Activated naive CD4-positive, alpha-beta T cell treated with anti-CD3 and anti-CD28 coated beads, Interleukin-2, amount 10 ng/mL, durations not matched to agents 7 days and 5 days (primary cell): ENCODE data around the gene TSEN54.

Experiments
- CTCF ChIA-PET: fragments of 350-600 bp; sonication (Branson Sonifier 250); formaldehyde crosslinking; loops from one replicate; lab custom pipeline; 2021; ENCODE audit warnings: antibody characterized with exemption; lab: Charles Lee
- DNase-seq: peaks from one replicate; pipeline ENCODE4 v3.0.0-alpha.2; 2020
- H3K27ac Mint-ChIP-seq: one replicate; pipeline ENCODE4 v1.8.0; 2021; ENCODE audit warnings: mild to moderate bottlenecking, moderate library complexity, mixed read lengths
- H3K27me3 Mint-ChIP-seq: one replicate; pipeline ENCODE4 v1.8.0; 2021; ENCODE audit warnings: mild to moderate bottlenecking, mixed read lengths
- H3K36me3 Mint-ChIP-seq: one replicate; pipeline ENCODE4 v1.8.0; 2021; ENCODE audit warnings: mixed read lengths
- H3K4me1 Mint-ChIP-seq: one replicate; pipeline ENCODE4 v1.8.0; 2021; ENCODE audit warnings: mixed read lengths
- H3K4me3 Mint-ChIP-seq: one replicate; pipeline ENCODE4 v1.8.0; 2021; ENCODE audit warnings: mild to moderate bottlenecking, moderate library complexity, mixed read lengths
- H3K9me3 Mint-ChIP-seq: one replicate; pipeline ENCODE4 v1.8.0; 2021; ENCODE audit warnings: mixed read lengths

Gene TSEN54

DNA sequence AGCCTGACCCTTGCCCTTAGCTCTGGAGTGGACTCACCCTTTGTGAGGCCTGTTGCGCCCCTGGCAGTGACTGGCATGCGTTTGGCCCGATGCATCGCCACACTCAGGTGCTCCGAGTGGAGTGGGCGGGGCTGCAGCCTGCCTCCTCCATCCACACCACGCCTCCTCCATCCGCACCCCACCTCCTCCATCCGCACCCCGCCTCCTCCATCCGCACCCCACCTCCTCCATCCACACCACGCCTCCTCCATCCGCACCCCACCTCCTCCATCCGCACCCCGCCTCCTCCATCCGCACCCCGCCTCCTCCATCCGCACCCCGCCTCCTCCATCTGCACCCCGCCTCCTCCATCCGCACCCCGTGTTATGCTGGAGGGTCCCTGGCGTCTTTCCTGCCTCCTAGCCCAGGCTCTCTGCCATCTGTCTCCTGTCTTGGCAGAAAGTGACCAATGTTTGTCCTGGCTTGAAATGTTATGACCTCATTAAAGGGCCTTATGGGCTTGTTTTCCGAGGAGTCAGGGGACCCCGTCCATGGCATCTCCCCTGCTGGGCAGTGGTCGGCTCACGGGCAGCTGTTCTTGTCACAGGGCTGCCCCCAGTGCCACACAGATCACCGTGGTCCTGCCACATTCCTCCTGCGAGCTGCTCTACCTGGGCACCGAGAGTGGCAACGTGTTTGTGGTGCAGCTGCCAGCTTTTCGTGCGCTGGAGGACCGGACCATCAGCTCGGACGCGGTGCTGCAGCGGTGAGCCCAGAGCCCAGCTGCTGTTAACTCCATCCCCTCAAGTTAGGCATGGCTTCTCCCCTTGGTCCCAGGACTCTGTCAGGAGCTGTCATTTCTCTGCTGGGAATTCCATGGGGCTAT lies 42.6 kb downstream of the TSEN54 start:
- no peaks in the 10 kb centered on the region for H3K9me3 Mint-ChIP-seq
- no peak overlapping the region for H3K4me3 Mint-ChIP-seq
- CTCF ChIA-PET, result no interaction called here
- no peak overlapping the region for H3K27ac Mint-ChIP-seq
- H3K27me3 Mint-ChIP-seq, result no peaks in the 10 kb centered on the region
- no peaks in the 10 kb centered on the region for H3K36me3 Mint-ChIP-seq
- H3K4me1 Mint-ChIP-seq, result no peaks in the 10 kb centered on the region
- DNase-seq, result no peak

DNA sequence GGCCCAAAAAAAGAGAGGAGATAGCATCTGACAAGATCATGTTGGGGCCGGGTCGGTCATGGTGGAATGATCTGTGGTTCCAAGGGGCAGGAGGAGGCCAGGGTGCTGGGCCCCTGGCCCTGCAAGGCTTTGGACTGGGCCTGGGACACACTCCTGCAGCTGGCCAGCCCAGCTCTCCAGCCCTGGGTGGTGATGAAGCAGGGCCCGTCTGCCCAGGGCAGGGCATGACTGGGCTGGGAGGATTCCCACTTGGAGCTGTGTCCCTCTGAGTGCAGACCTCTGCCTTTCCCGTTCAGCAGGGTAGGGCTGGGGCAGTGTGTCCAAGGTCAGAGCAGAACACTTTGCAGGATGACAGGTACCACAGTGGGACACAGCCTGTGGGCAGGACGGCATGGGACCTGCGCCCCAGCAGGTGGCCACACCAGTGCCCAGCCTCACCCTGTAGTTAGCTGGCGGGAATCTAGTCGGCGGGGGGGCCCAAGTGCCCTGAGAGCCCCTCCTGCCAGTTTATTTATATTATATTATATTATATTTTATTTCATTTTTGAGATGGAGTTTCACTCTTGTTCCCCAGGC lies 43.7 kb downstream of the TSEN54 start:
- no peaks in the 10 kb centered on the region for H3K4me1 Mint-ChIP-seq
- CTCF ChIA-PET, result interaction anchor here (1.3 kb wide), 1 partner anchor 20 kb away, joined by 3 read pairs; no protein-coding TSS in a partner anchor
- no peak overlapping the region for H3K4me3 Mint-ChIP-seq
- no peaks in the 10 kb centered on the region for H3K36me3 Mint-ChIP-seq
- no peaks in the 10 kb centered on the region for H3K9me3 Mint-ChIP-seq
- H3K27me3 Mint-ChIP-seq, result no peaks in the 10 kb centered on the region
- no peak overlapping the region for H3K27ac Mint-ChIP-seq
- DNase-seq, result no peak

- no peaks in the 10 kb centered on the region for H3K9me3 Mint-ChIP-seq
- no peak for DNase-seq
- H3K36me3 Mint-ChIP-seq, result no peaks in the 10 kb centered on the region
- CTCF ChIA-PET, result interaction anchor here (1.3 kb wide), 1 partner anchor 39 kb away, joined by 6 read pairs; no protein-coding TSS in a partner anchor
- no peaks in the 10 kb centered on the region for H3K4me1 Mint-ChIP-seq
- H3K4me3 Mint-ChIP-seq, result no peak overlapping the region
- H3K27ac Mint-ChIP-seq, result peak overlapping the region; percentile 65
- no peaks in the 10 kb centered on the region for H3K27me3 Mint-ChIP-seq
Observed at GRCh38 chr17:75561927-75562603, 45.7 kb downstream of the TSEN54 start.

- Mint-ChIP-seq H3K36me3 (no peaks in the 10 kb centered on the region), H3K4me1 (no peaks in the 10 kb centered on the region), H3K4me3 (no peak overlapping the region), H3K9me3 (no peaks in the 10 kb centered on the region), H3K27me3 (no peaks in the 10 kb centered on the region), H3K27ac (no peak overlapping the region)
- no peak for DNase-seq
- CTCF ChIA-PET, result no interaction called here
Observed at GRCh38 chr17:75563063-75563758, 46.9 kb downstream of the TSEN54 start.

DNA sequence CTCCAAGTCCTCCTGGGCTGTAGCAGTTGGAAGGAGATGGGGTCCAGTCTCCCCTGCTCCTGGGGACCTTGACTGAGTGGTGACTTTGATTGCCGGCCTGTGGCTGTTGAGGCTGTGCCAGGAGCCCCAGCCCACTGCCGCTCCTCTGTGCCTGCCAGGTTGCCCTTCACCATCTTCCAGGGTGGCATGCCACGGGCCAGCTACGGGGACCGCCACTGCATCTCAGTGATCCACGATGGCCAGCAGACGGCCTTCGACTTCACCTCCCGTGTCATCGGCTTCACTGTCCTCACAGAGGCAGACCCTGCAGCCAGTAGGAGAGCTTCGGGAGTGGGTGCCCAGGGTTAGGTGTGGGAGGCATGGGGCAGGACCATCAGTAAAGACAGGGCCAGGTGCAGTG lies 47.9 kb downstream of the TSEN54 start:
- Mint-ChIP-seq H3K27me3 (no peaks in the 10 kb centered on the region), H3K9me3 (no peaks in the 10 kb centered on the region), H3K36me3 (no peaks in the 10 kb centered on the region), H3K4me1 (no peaks in the 10 kb centered on the region), H3K27ac (no peak overlapping the region), H3K4me3 (no peak overlapping the region)
- no peak for DNase-seq
- CTCF ChIA-PET, result no interaction called here

DNA sequence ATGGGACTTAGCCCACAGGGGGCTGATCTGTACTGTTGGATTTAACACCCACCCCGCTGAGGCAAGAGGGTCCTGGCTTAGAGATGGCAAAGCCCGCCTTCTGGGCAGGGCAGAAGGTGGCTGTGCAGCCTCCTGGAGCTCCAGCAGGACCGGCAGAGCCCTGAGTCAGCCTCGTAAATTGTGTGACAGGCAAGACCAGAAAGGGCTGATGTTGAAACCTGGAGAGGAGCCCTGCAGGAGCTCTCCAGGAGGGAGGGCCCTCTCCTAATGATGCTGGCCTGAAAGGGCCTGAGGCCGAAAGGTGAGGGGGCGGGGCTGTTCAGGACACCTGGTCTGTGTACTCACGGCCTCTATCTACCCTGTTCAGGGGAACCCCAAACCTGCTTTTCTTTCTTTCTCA lies 48.7 kb downstream of the TSEN54 start:
- Mint-ChIP-seq H3K27ac (no peak overlapping the region), H3K27me3 (no peaks in the 10 kb centered on the region), H3K9me3 (no peaks in the 10 kb centered on the region), H3K36me3 (no peaks in the 10 kb centered on the region), H3K4me3 (no peak overlapping the region), H3K4me1 (no peaks in the 10 kb centered on the region)
- DNase-seq, result no peak
- CTCF ChIA-PET, result no interaction called here

GRCh38 chr17:75565618-75566017 lies 49.3 kb downstream of the TSEN54 start:
- H3K27me3 Mint-ChIP-seq, result no peaks in the 10 kb centered on the region
- CTCF ChIA-PET, result no interaction called here
- no peak overlapping the region for H3K4me3 Mint-ChIP-seq
- no peaks in the 10 kb centered on the region for H3K36me3 Mint-ChIP-seq
- DNase-seq, result no peak
- H3K27ac Mint-ChIP-seq, result no peak overlapping the region
- no peaks in the 10 kb centered on the region for H3K9me3 Mint-ChIP-seq
- no peaks in the 10 kb centered on the region for H3K4me1 Mint-ChIP-seq

- no peak overlapping the region for H3K4me3 Mint-ChIP-seq
- peaks cover 3% of the 10 kb centered on the region for H3K4me1 Mint-ChIP-seq
- no peak overlapping the region for H3K27ac Mint-ChIP-seq
- H3K36me3 Mint-ChIP-seq, result no peaks in the 10 kb centered on the region
- CTCF ChIA-PET, result no interaction called here
- H3K27me3 Mint-ChIP-seq, result no peaks in the 10 kb centered on the region
- H3K9me3 Mint-ChIP-seq, result no peaks in the 10 kb centered on the region
- DNase-seq, result no peak
Observed at GRCh38 chr17:75566416-75566815, 50.1 kb downstream of the TSEN54 start.

- Mint-ChIP-seq H3K4me1 (peaks cover 3% of the 10 kb centered on the region), H3K27ac (no peak overlapping the region), H3K27me3 (no peaks in the 10 kb centered on the region), H3K4me3 (no peak overlapping the region), H3K9me3 (no peaks in the 10 kb centered on the region), H3K36me3 (no peaks in the 10 kb centered on the region)
- CTCF ChIA-PET, result no interaction called here
- DNase-seq, result no peak
Observed at GRCh38 chr17:75566834-75567233, 50.5 kb downstream of the TSEN54 start.

- H3K36me3 Mint-ChIP-seq, result no peaks in the 10 kb centered on the region
- H3K4me3 Mint-ChIP-seq, result no peak overlapping the region
- DNase-seq, result no peak
- CTCF ChIA-PET, result no interaction called here
- no peak overlapping the region for H3K27ac Mint-ChIP-seq
- no peaks in the 10 kb centered on the region for H3K27me3 Mint-ChIP-seq
- H3K9me3 Mint-ChIP-seq, result no peaks in the 10 kb centered on the region
- H3K4me1 Mint-ChIP-seq, result peaks cover 3% of the 10 kb centered on the region
Observed at GRCh38 chr17:75568412-75569255, 52.3 kb downstream of the TSEN54 start.

DNA sequence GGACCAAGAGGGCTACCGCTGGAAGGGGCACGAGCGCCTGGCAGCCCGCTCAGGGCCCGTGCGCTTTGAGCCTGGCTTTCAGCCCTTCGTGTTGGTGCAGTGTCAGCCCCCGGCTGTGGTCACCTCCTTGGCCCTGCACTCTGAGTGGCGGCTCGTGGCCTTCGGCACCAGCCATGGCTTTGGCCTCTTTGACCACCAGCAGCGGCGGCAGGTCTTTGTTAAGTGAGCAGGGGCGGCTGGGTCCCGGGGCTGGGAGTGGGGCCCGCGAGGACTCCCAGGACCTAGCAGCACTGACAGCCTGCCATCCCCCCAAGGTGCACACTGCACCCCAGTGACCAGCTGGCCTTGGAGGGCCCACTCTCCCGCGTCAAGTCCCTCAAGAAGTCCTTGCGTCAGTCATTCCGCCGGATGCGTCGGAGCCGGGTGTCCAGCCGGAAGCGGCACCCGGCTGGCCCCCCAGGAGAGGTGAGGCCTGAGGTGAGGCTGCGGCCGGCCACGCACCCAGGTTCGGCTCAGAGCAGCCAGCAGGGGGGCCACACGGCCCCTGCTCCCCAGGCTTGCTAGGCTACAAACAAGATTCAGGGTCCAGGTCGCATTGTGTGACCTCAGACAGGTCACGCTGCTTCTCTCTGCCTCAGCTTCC lies 53.8 kb downstream of the TSEN54 start:
- no peak for DNase-seq
- Mint-ChIP-seq H3K27ac (no peak overlapping the region), H3K9me3 (no peaks in the 10 kb centered on the region), H3K4me3 (no peak overlapping the region), H3K36me3 (no peaks in the 10 kb centered on the region), H3K4me1 (peaks cover 3% of the 10 kb centered on the region), H3K27me3 (no peaks in the 10 kb centered on the region)
- CTCF ChIA-PET, result no interaction called here

DNA sequence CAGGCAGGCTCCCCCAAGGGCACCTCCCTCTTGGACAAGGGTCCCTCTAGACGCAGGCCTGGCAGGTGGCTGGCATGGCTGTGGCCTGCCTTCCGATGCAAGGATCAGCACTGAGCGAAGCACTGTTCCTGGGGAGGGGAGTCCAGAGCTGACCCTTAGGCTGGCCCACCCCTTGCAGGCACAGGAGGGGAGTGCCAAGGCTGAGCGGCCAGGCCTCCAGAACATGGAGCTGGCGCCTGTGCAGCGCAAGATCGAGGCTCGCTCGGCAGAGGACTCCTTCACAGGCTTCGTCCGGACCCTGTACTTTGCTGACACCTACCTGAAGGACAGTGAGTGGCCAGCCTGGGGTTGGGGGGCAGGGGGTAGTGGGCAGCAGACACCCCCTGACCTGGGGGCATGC lies 54.4 kb downstream of the TSEN54 start:
- CTCF ChIA-PET, result interaction anchor here (1.3 kb wide), 1 partner anchor 30 kb away, joined by 4 read pairs; no protein-coding TSS in a partner anchor
- no peak for DNase-seq
- no peak overlapping the region for H3K4me3 Mint-ChIP-seq
- H3K27ac Mint-ChIP-seq, result no peak overlapping the region
- H3K4me1 Mint-ChIP-seq, result peaks cover 3% of the 10 kb centered on the region
- no peaks in the 10 kb centered on the region for H3K36me3 Mint-ChIP-seq
- H3K9me3 Mint-ChIP-seq, result no peaks in the 10 kb centered on the region
- H3K27me3 Mint-ChIP-seq, result peaks cover 6% of the 10 kb centered on the region

- Mint-ChIP-seq H3K4me1 (peaks cover 3% of the 10 kb centered on the region), H3K27me3 (peaks cover 9% of the 10 kb centered on the region), H3K27ac (no peak overlapping the region), H3K9me3 (no peaks in the 10 kb centered on the region), H3K4me3 (no peak overlapping the region), H3K36me3 (no peaks in the 10 kb centered on the region)
- CTCF ChIA-PET, result interaction anchor here (1.3 kb wide), 1 partner anchor 30 kb away, joined by 4 read pairs; no protein-coding TSS in a partner anchor
- peak; percentile 37 for DNase-seq
Observed at GRCh38 chr17:75571197-75571884, 55.0 kb downstream of the TSEN54 start.
